GM18505 (cell line): ENCODE results near the gene PLXDC1.
A peak's percentile ranks its signal among the peaks of the same experiment; 100 is the strongest.

Experiments used
- ATAC-seq: cut with Tn5 transposase; IDR thresholded peaks from one replicate; pipeline ENCODE4 v1.9.1; 2021; ENCODE audit not compliant: unreplicated experiment
- POLR2A ChIP-seq: IDR thresholded peaks from 4 replicates; pipeline ENCODE4 v1.6.1; 2011; ENCODE audit warnings: borderline replicate concordance; ENCODE audit not compliant: insufficient read depth, insufficient read length; ENCODE audit errors: extremely low read depth

Gene PLXDC1

DNA sequence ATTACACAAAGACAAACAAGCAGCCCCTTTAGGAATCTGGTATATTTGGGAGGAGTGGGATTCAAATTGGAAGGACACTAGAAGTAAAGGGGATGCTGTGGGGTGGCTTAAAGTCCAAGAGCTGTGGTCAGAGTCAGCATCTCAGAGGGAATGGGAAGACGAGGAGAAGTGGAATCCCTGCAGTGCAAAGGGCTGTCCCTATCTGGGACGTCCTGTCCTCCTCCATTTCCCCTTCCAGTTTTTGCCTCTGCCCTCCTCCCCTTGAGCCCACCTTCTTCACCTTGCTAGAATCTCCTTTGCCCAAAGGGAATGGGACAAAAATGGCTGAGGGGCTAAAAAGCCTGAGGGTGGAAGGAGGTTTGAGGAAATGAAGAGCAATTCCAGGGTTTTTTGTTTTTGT is 4.2 kb upstream of the PLXDC1 start:
- ATAC-seq = no peak
- TF ChIP-seq POLR2A = no peak

DNA sequence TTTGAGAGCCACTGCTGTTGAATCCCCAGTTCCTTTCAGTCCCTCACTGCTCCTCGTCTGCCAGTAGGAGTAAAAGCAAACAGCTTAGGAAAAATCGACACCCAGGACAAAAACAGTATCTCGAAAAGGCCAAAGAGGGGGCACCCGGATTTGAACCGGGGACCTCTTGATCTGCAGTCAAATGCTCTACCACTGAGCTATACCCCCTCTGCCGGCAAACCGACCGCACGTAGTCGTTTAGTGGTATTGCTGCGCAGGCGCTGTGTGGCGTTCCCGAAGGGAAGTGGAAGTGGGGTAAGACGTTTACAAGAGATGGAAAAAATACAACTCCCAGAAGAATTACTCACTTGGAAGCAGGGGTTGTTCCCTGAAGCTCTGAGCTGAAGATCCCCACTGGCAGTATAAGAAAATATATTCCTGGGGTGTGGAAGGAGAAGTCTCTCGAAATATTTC is 2.2 kb upstream of the PLXDC1 start:
- peak; percentile 44 for ATAC-seq
- TF ChIP-seq POLR2A = no peak

DNA sequence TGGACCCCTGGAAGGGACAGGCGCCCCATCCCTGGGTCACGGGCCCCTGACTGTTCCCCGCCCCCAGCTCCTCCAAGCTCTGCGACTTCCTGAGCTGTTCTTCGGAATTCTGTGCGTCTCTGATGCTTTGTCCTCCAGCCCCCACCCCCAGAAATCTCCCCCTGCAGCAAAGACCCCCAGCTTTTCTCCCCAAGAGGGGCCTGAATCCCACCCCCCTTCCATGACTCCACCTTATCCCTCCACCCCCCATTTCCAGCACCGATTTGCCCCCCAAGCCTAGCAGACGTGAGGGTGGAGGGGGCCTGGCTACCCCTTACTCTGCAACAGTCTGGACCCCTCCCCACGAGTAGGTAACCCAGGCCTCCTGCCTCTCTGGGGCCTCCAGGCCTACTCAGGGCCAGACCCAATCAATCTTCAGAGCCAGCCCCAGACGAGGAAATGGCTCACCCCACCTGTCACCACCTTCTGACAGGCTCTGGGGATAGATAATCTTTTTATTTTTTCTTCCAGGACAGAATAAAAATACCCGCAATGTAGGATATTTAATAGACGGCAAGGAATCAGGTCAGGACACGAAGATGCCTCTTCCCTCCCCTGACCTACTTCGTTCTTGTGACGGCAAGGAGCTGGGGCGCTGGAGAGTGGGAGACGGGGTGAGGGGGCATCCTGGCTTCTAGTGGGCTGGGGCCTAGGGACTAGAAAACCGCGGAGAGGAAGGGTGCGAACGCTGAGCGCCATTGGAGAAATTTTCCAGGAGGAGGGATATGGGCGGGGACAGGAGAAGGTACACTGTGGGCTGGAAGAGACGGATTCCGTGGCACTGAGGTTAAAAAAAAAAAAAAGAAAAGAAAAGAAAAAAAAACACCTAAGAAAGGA is 744 bp upstream of the PLXDC1 start:
- TF ChIP-seq POLR2A = no peak
- no peak for ATAC-seq

DNA sequence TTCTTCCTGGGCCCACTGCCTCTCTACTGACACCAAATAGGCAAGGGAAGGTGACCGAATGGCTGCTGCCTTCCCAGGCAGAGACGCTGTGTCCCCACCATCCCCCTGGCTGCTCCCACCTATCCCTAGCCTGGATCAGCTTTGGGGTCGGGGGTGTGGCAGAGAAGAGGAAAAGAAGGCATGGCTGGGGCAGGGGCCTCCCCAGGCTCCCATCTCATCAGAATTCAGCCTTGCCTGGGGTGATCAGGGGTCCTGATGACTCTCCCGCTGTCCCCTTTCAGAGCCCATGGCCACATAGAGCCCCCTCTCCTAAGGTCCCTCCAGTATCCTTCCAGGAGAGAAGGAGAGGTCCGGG is 665 bp downstream of the PLXDC1 start:
- no peak for ATAC-seq
- TF ChIP-seq POLR2A = no peak

DNA sequence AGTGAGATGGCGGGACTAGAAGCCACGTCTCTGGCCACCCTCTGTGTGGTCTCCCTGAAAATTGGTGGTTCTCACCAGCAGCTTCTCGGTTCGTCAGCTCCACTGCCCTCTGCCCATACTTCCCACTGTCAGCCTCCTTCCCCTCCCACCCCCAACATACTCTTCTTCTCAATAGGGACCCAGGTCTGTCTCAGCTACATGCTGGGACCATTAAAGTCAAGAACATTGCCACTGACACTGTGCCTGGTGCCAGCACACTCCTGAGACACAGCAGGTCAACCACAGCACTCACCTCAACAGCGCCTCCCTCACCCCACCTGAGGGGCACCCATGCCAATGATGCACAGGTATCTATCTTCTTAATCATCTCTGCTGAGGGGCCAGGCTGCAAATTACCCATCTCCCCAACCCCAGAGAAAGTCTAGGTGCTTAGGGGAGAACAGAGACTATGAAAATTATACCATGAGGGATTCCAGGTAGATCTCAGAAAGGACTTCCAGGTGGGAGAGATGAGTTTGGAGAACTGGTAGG is 1.3 kb downstream of the PLXDC1 start:
- TF ChIP-seq POLR2A = no peak
- ATAC-seq = no peak

DNA sequence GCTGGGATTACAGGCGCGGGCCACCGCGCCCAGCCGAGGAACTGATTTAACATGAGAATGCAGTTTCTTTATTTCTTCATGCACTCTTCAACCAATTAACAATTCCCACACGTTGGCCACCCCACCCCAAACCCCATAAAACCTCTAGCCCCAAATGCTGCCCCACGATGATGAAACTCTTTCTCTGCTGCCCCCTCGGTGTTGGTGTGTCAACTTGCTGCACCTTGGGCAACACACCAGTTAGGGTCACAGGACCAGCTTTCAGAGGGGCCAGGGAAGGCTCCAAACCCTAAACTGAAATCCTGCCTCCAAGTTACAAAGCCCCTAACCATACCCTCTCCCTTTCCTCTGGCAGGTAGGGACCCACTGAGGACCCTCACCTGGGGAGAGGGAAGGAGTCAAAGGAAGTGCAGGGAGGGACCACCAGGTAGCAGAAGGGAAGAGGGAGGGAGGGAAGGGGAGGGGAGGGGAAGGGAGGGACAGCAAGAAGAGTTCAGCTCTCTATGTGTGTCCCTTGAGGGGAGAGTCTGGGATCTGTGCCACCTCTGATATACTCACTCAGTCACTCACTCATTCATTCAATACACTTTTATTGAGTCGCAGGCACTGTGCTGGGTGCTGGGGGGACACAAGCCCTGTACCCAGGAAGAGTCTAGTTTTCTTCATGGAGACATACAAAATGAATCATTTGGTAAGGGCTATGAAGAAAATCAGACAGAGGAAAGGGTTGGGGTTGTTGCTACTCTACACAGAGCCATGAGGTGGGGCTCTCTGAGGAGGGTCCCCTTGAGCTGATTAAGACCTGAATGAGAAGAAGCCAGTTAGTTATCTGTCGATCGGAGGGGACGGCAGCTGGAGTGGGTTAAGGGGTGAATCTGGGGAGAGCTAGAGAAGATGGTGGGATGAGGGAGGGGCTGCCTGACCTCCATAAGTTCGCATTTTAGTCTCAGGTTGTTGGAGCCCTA is 3.9 kb downstream of the PLXDC1 start:
- TF ChIP-seq POLR2A = no peak
- no peak for ATAC-seq

DNA sequence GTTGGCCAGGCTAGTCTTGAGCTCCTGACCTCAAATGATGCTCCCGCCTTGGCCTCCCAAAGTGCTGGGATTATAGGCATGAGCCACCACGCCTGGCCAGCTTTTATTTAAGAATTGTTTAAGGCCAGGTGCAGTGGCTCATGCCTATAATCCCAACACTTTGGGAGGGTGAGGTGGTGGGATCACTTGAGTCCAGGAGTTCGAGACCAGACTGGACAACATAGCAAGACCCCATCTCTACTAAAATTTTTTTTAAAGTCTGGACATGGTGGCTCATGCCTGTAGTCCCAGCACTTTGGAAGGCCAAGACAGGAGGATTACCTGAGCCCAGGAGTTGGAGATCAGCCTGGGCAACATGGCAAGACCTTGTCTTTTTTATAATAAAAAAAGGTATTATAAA is 5.2 kb downstream of the PLXDC1 start:
- ATAC-seq = no peak
- TF ChIP-seq POLR2A = no peak

DNA sequence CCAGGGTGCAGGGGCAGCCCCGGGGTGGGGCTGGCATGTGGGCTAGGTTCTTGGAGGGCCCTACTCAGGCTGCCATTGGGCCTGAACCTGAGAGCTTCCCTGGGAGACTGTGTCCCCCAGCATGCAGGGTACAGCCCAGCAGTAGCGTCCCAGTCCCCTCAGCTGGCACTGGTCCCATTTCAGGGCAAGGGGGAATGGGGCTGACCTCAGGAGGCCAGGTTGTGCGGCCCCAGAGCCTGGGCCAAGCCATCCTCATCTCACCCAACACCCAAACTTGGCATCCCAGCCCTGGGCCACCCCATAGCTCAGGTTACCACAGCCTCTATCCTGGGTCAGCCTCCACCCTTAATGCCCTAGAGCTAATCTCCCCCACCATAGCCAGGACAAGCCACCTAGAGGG is 6.3 kb downstream of the PLXDC1 start:
- no peak for TF ChIP-seq POLR2A
- ATAC-seq = no peak

DNA sequence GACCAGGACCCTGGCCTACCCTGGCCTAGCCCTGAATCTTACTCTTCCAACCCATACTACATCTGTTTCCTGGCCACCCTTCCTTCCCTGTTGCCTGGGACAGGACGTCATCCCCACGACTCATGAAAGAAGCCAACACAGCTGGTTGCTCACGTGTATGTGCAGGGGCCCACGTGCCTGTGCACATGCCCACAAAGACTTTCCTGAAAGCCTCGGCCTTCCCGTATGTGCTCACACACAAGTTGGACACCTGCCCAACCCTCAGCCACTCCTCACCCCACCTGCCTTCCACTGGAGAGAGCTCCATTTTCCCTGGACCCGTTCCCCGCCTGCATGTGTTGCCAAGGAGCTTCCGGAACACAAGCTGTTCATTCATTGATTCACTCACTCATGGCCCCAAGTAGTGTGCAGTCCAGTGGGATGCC is 7.0 kb downstream of the PLXDC1 start:
- ATAC-seq = no peak
- TF ChIP-seq POLR2A = no peak

DNA sequence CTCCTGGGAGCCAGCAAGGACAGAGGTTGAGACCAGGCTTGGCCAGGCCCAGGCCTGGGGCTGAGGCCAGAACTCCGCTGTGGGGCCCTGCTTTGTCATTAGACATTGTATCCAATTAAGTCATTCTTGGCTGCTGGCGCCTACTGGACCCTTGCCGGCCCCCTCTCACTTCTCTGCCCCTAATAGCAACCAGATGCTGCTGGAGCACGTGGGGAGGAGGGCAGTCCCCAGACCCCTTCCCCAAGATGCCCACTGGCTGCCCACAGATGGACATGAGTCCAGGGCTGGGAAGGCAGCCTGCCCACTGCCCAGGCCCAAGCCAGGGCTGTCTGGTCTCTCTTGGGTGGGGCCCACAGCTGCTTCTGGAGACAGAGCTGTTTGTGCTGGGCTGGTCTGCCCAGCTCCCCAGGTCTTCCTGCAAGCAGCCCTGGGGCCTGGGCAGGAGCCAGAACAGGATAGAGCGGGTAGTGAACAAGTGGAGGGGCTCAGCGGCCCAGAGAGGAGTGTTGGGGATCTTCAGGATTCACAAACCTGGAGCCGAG is 7.8 kb downstream of the PLXDC1 start:
- no peak for TF ChIP-seq POLR2A
- no peak for ATAC-seq

DNA sequence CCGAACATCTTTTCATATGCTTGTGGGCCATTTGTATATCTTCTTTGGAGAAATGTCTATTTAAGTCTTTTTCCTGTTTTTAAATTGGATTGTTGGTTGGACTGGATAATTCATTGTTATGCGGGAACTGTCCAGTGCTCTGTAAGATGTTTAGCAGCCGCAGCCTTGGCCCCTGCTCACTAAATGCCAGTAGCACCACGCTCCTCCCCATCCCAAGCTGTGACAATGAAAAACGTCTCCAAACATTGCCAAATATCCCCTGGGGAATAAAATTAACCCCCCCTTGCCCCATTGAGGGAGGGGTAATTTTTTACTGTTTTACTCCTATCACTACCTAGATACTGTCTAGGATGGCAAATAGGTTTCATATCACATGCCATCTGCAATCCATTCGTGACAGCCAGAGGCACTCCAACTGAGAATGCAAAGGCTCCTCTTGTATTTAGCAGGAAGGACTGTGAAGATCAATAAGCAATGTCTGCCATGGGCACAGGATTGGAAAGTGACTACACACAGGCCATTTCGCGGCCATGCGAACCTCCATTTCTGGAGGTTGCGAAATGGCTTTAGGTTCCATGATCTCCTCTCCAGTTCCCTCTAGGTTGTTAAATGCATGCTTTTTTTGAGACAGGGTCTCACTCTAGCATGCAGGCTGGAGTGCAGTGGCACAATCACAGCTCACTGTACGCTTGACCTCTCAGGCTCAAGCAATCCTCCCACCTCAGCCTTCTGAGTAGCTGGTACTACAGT is 9.3 kb downstream of the PLXDC1 start:
- no peak for TF ChIP-seq POLR2A
- no peak for ATAC-seq

DNA sequence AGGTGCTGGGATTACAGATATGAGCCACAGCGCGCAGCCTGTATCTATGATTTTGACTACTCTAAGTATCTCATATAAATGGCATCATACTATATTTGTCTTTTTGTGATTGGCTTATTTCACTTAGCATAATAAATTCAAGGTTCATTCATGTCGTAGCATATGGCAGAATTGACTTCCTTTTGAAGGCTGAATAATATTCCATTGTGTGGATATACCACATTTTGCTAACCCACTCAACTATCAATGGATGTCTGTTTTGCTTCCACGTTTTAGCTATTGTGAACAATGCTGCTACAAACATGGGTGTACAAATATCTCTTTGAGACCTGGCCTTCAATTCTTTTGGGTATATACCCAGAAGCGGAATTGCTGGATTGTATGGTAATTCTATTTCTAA is 10.1 kb downstream of the PLXDC1 start:
- no peak for ATAC-seq
- no peak for TF ChIP-seq POLR2A
